ENCODE data around the gene RXFP2. TPM values are rescaled to one million over a fixed set of nuclear protein-coding genes. Genes with fewer than 3 reads are reported as not detected.

Gene RXFP2
- total and polyA plus RNA-seq, 2 of the 8 experiments (the other 6 are each of a cell fraction or from before 2014, with no cell fraction given) = not detected

GRCh38 chr13:31699650-31700049 is 39.7 kb upstream of the RXFP2 start:
- H2BK15ac ChIP-seq (ENCODE audit: low read length) = no peak overlapping the region
- H2BK20ac ChIP-seq (ENCODE audit: low read length) = no peak overlapping the region
- ChIA-PET POLR2A (ENCODE audit: partially characterized antibody) (interaction anchor here (0.6 kb wide), 1 partner anchor 27 kb away, joined by 3 read pairs; no protein-coding TSS in a partner anchor), CTCF (ENCODE audit: partially characterized antibody) (interaction anchor here (0.6 to 1.4 kb wide), 9 partner anchors 33 to 374 kb away, joined by 3 to 13 read pairs (median 6); no protein-coding TSS in a partner anchor)
- peaks cover 0 to 7% (median 3%) of the 10 kb centered on the region in 4 experiments; a peak in 3 of 7 replicates for H3K4me1 ChIP-seq (replicated peaks in 1 of 4; ENCODE audit: control insufficient read depth in 3 of 4, insufficient read depth in 4 of 4, low read length in 3 of 4)
- H3K9me3 ChIP-seq (ENCODE audit: insufficient read depth in 2 of 2, low read depth in 1 of 2, low read length in 1 of 2) = peaks cover 0 to 12% of the 10 kb centered on the region in 2 experiments; a peak in 2 of 4 replicates
- no peak overlapping the region for H3K56ac ChIP-seq (replicated peaks; ENCODE audit: insufficient read length, low read depth, low read length)
- H3K4ac ChIP-seq (replicated peaks; ENCODE audit: insufficient read length, low read depth, low read length) = no peak overlapping the region
- H3K79me2 ChIP-seq (ENCODE audit: control insufficient read depth in 1 of 2, insufficient read depth in 2 of 2, low read length in 2 of 2) = no peaks in the 10 kb centered on the region
- 78% methylated on average over 3 of the region's 3 CpGs; no CpG with 5 or more reads in 1 of the 2 experiments for WGBS, 2 experiments (ENCODE audit: extremely low coverage in 1 of 2, insufficient coverage in 1 of 2, insufficient read length in 1 of 2, insufficient replicate concordance in 2 of 2, low coverage in 1 of 2, low lambda C conversion rate in 2 of 2, missing lambda C conversion rate in 1 of 2)
- H3K18ac ChIP-seq (ENCODE audit: extremely low read depth, low read length) = no peak overlapping the region
- FAIRE-seq = no peak
- DNase-seq (ENCODE audit: low read depth in 1 of 2, low spot score in 2 of 2) = no peak
- H4K5ac ChIP-seq (ENCODE audit: insufficient read length, low read depth, low read length) = no peak overlapping the region
- H2BK5ac ChIP-seq (ENCODE audit: low read depth, low read length) = no peak overlapping the region
- no peak for TF ChIP-seq ZNF274 (IDR thresholded peaks at IDR 0.05; ENCODE audit: borderline replicate concordance, extremely low read depth, low read length)
- no peak for TF ChIP-seq POLR2A (IDR thresholded peaks at IDR 0.05; ENCODE audit: control extremely low read depth in 1 of 2, low read depth in 2 of 2, low read length in 2 of 2)
- no peak for TF ChIP-seq POLR2AphosphoS5 (IDR thresholded peaks at IDR 0.05; ENCODE audit: low read depth, low read length)
- TF ChIP-seq BCL11A (IDR thresholded peaks at IDR 0.05; ENCODE audit: low read depth in 2 of 2, low read length in 2 of 2) = no peak
- TF ChIP-seq CTCF (IDR thresholded peaks at IDR 0.05; ENCODE audit: control extremely low read depth in 1 of 3, insufficient read depth in 1 of 3, low read depth in 1 of 3, low read length in 3 of 3) = peak; percentile 40 to 56 (median 40)
- TF ChIP-seq RAD21 (IDR thresholded peaks at IDR 0.05 in 1 of 2, conservative IDR thresholded peaks at IDR 0.05 in 1 of 2; ENCODE audit: low read depth in 2 of 2, low read length in 2 of 2) = peak; percentile 61 to 77
- TF ChIP-seq TEAD4 (IDR thresholded peaks at IDR 0.05; ENCODE audit: low read depth, low read length) = peak; percentile 40; the same call in 1 of the 2 replicates
- no peak for TF ChIP-seq EGR1 (IDR thresholded peaks at IDR 0.05; ENCODE audit: borderline replicate concordance, low read depth, low read length)
- no peak overlapping the region for H3K4me3 ChIP-seq (ENCODE audit: extremely low read depth in 1 of 4, insufficient read depth in 2 of 4, low read depth in 3 of 4, low read length in 4 of 4)
- no peak overlapping the region for H3K23ac ChIP-seq (ENCODE audit: insufficient read length)
- no peak overlapping the region for H3K4me2 ChIP-seq (ENCODE audit: insufficient read depth in 1 of 2, low read depth in 2 of 2, low read length in 2 of 2)
- H4K8ac ChIP-seq (ENCODE audit: extremely low read depth, insufficient read depth, low read length) = no peak overlapping the region
- H4K20me1 ChIP-seq (replicated peaks in 1 of 2; ENCODE audit: control insufficient read depth in 1 of 2, insufficient read depth in 2 of 2, low read length in 2 of 2) = no peaks in the 10 kb centered on the region
- no peak overlapping the region for H3K9ac ChIP-seq (replicated peaks in 1 of 4; ENCODE audit: extremely low read depth in 1 of 4, low read depth in 3 of 4, low read length in 3 of 4)
- no peak overlapping the region for H2BK12ac ChIP-seq (ENCODE audit: low read depth, low read length)
- H4K91ac ChIP-seq (replicated peaks; ENCODE audit: insufficient read length, low read length) = no peak overlapping the region
- H3K14ac ChIP-seq (ENCODE audit: insufficient read length) = no peak overlapping the region
- no peak overlapping the region for H3K27ac ChIP-seq (ENCODE audit: low read depth, low read length)
- peak overlapping the region; percentile 100 for H2AFZ ChIP-seq (ENCODE audit: low read length)
- no peaks in the 10 kb centered on the region; a peak in 1 of 8 replicates for H3K36me3 ChIP-seq (ENCODE audit: control insufficient read depth in 2 of 4, insufficient read depth in 4 of 4, low read length in 3 of 4)
- H3K23me2 ChIP-seq (ENCODE audit: low read depth, low read length) = no peaks in the 10 kb centered on the region
- no peak overlapping the region for H2AK5ac ChIP-seq (ENCODE audit: low read depth, low read length)
- H3K27me3 ChIP-seq (replicated peaks in 1 of 4; ENCODE audit: control insufficient read depth in 3 of 4, extremely low read depth in 1 of 4, insufficient read depth in 3 of 4, low read length in 3 of 4) = no peaks in the 10 kb centered on the region
- no peak overlapping the region for H2BK120ac ChIP-seq (replicated peaks; ENCODE audit: low read depth, low read length)
- no peaks in the 10 kb centered on the region for H3K79me1 ChIP-seq (ENCODE audit: low read depth, low read length)
